Measurements from ENCODE around the gene PTDSS2. TPM values are rescaled to one million over a fixed set of nuclear protein-coding genes. Genes with fewer than 3 reads are reported as not detected.
A peak's percentile ranks its signal among the peaks of the same experiment; 100 is the strongest.

The PTDSS2 gene
- total RNA-seq, 4 donors from 2014 or later, result 22.3 to 31.0 (median 25.3) TPM

GRCh38 chr11:531919-532526 is 81.9 kb downstream of the PTDSS2 start:
- no peak for DNase-seq (ENCODE audit: low spot score in 2 of 2)
- no peaks in the 10 kb centered on the region for H3K9me3 ChIP-seq
- TF ChIP-seq POLR2AphosphoS5 (IDR thresholded peaks at IDR 0.05) (no peak), CTCF (IDR thresholded peaks at IDR 0.05) (no peak), EP300 (IDR thresholded peaks at IDR 0.05) (no peak), POLR2A (IDR thresholded peaks at IDR 0.05) (no peak)
- no peak overlapping the region for H3K4me3 ChIP-seq
- 91% methylated on average over 8 of the region's 18 CpGs for WGBS
- no peak overlapping the region for H3K27ac ChIP-seq
- H3K36me3 ChIP-seq, result peaks cover 31% of the 10 kb centered on the region
- no peaks in the 10 kb centered on the region for H3K27me3 ChIP-seq
- peaks cover 42% of the 10 kb centered on the region for H3K4me1 ChIP-seq

- Histone ChIP-seq H3K36me3 (peaks cover 31% of the 10 kb centered on the region), H3K9me3 (no peaks in the 10 kb centered on the region), H3K27ac (no peak overlapping the region), H3K27me3 (no peaks in the 10 kb centered on the region), H3K4me3 (no peak overlapping the region), H3K4me1 (peaks cover 47% of the 10 kb centered on the region)
- WGBS, result 66% methylated on average over 7 of the region's 23 CpGs
- DNase-seq (ENCODE audit: low spot score in 2 of 2), result peak in 1 of 2 donors; percentile 79
- TF ChIP-seq CTCF (IDR thresholded peaks at IDR 0.05), result no peak
- no peak for TF ChIP-seq POLR2A (IDR thresholded peaks at IDR 0.05)
- TF ChIP-seq EP300 (IDR thresholded peaks at IDR 0.05), result no peak
- TF ChIP-seq POLR2AphosphoS5 (IDR thresholded peaks at IDR 0.05), result no peak
These were observed 82.5 kb downstream of the PTDSS2 start for GRCh38 chr11:532527-532985.

GRCh38 chr11:532986-533585 is 83.0 kb downstream of the PTDSS2 start:
- H3K27ac ChIP-seq, result no peak overlapping the region
- 62% methylated on average over 14 of the region's 33 CpGs for WGBS
- no peak for TF ChIP-seq POLR2AphosphoS5 (IDR thresholded peaks at IDR 0.05)
- no peak for TF ChIP-seq POLR2A (IDR thresholded peaks at IDR 0.05)
- no peak for TF ChIP-seq CTCF (IDR thresholded peaks at IDR 0.05)
- no peak for TF ChIP-seq EP300 (IDR thresholded peaks at IDR 0.05)
- no peaks in the 10 kb centered on the region for H3K27me3 ChIP-seq
- peaks cover 31% of the 10 kb centered on the region for H3K36me3 ChIP-seq
- peaks cover 52% of the 10 kb centered on the region for H3K4me1 ChIP-seq
- H3K9me3 ChIP-seq, result no peaks in the 10 kb centered on the region
- DNase-seq (ENCODE audit: low spot score in 2 of 2), result peak; percentile 71 to 79
- peak overlapping the region; percentile 91 for H3K4me3 ChIP-seq

- no peak for TF ChIP-seq POLR2AphosphoS5 (IDR thresholded peaks at IDR 0.05)
- TF ChIP-seq CTCF (IDR thresholded peaks at IDR 0.05), result no peak
- TF ChIP-seq EP300 (IDR thresholded peaks at IDR 0.05), result no peak
- no peak for TF ChIP-seq POLR2A (IDR thresholded peaks at IDR 0.05)
- H3K4me3 ChIP-seq, result peak overlapping the region; percentile 91
- DNase-seq (ENCODE audit: low spot score in 2 of 2), result peak; percentile 69 to 80
- H3K9me3 ChIP-seq, result no peaks in the 10 kb centered on the region
- no peaks in the 10 kb centered on the region for H3K27me3 ChIP-seq
- 78% methylated on average over 18 of the region's 37 CpGs for WGBS
- peaks cover 31% of the 10 kb centered on the region for H3K36me3 ChIP-seq
- H3K4me1 ChIP-seq, result peaks cover 52% of the 10 kb centered on the region
- H3K27ac ChIP-seq, result peak overlapping the region; percentile 20
These were observed 83.7 kb downstream of the PTDSS2 start for GRCh38 chr11:533586-534395.

Measured in suprapubic skin (tissue), 4 donors.